HEK293 (cell line): ENCODE data around the gene LRRC8D.

Experiments used
- BCL6B ChIP-seq: fragments of 450-650 bp; formaldehyde crosslinking; IDR thresholded peaks from 2 replicates; pipeline ENCODE4 v1.5.1; 2017; ENCODE audit warnings: missing biosample characterization, missing genetic modification characterization
- GFI1B ChIP-seq: fragments of 450-650 bp; formaldehyde crosslinking; IDR thresholded peaks from 2 replicates; pipeline ENCODE4 v1.5.1; 2016; ENCODE audit warnings: missing biosample characterization, missing genetic modification characterization
- GLI2 ChIP-seq: fragments of 450-650 bp; formaldehyde crosslinking; IDR thresholded peaks from 2 replicates; pipeline ENCODE4; 2017; ENCODE audit warnings: missing biosample characterization, missing genetic modification characterization, low read depth, borderline replicate concordance
- GLIS1 ChIP-seq: fragments of 450-650 bp; formaldehyde crosslinking; IDR thresholded peaks from 2 replicates; pipeline ENCODE4 v1.5.1; 2016; ENCODE audit warnings: missing biosample characterization, missing genetic modification characterization
- KLF17 ChIP-seq: fragments of 450-650 bp; formaldehyde crosslinking; IDR thresholded peaks from 2 replicates; pipeline ENCODE4 v1.5.1; 2016; ENCODE audit warnings: missing biosample characterization, missing genetic modification characterization
- SCRT1 ChIP-seq: fragments of 450-650 bp; formaldehyde crosslinking; IDR thresholded peaks from 2 replicates; pipeline ENCODE4 v1.5.1; 2016; ENCODE audit warnings: missing biosample characterization, missing genetic modification characterization, borderline replicate concordance
- YY1 ChIP-seq: fragments of 450-650 bp; formaldehyde crosslinking; IDR thresholded peaks from 2 replicates; pipeline ENCODE4 v1.5.1; 2018; ENCODE audit warnings: missing biosample characterization, missing genetic modification characterization
- ZBTB10 ChIP-seq: fragments of 450-650 bp; formaldehyde crosslinking; IDR thresholded peaks from 2 replicates; pipeline ENCODE4 v1.5.1; 2016; ENCODE audit warnings: missing biosample characterization, missing genetic modification characterization
- ZBTB11 ChIP-seq: fragments of 450-650 bp; formaldehyde crosslinking; conservative IDR thresholded peaks from 2 replicates; pipeline ENCODE4 v1.5.1; 2016; ENCODE audit warnings: low read depth, missing biosample characterization, missing genetic modification characterization
- ZFHX2 ChIP-seq: fragments of 450-650 bp; formaldehyde crosslinking; conservative IDR thresholded peaks from 2 replicates; pipeline ENCODE4 v1.5.1; 2016; ENCODE audit warnings: missing biosample characterization, missing genetic modification characterization
- ZFP3 ChIP-seq: fragments of 450-650 bp; formaldehyde crosslinking; IDR thresholded peaks from 2 replicates; pipeline ENCODE4 v1.5.1; 2016; ENCODE audit warnings: low read depth, missing biosample characterization, missing genetic modification characterization
- ZNF121 ChIP-seq: fragments of 450-650 bp; formaldehyde crosslinking; IDR thresholded peaks from 2 replicates; pipeline ENCODE4 v1.5.1; 2016; ENCODE audit warnings: missing biosample characterization, missing genetic modification characterization
- ZNF140 ChIP-seq: fragments of 450-650 bp; formaldehyde crosslinking; IDR thresholded peaks from 2 replicates; pipeline ENCODE4 v1.5.1; 2016; ENCODE audit warnings: missing biosample characterization, missing genetic modification characterization
- ZNF169 ChIP-seq: fragments of 450-650 bp; formaldehyde crosslinking; IDR thresholded peaks from 2 replicates; pipeline ENCODE4 v1.5.1; 2016; ENCODE audit warnings: missing biosample characterization, missing genetic modification characterization
- ZNF202 ChIP-seq: fragments of 450-650 bp; formaldehyde crosslinking; IDR thresholded peaks from 2 replicates; pipeline ENCODE4 v1.5.1; 2016; ENCODE audit warnings: missing biosample characterization, missing genetic modification characterization, borderline replicate concordance
- ZNF248 ChIP-seq: fragments of 450-650 bp; formaldehyde crosslinking; IDR thresholded peaks from 2 replicates; pipeline ENCODE4 v1.5.1; 2017; ENCODE audit warnings: missing biosample characterization, missing genetic modification characterization
- ZNF292 ChIP-seq: fragments of 450-650 bp; formaldehyde crosslinking; IDR thresholded peaks from 2 replicates; pipeline ENCODE4 v1.5.1; 2016; ENCODE audit warnings: low read depth, missing biosample characterization, missing genetic modification characterization, borderline replicate concordance
- ZNF362 ChIP-seq: fragments of 450-650 bp; formaldehyde crosslinking; IDR thresholded peaks from 2 replicates; pipeline ENCODE4 v1.5.1; 2016; ENCODE audit warnings: missing biosample characterization, missing genetic modification characterization
- ZNF423 ChIP-seq: fragments of 450-650 bp; formaldehyde crosslinking; IDR thresholded peaks from 2 replicates; pipeline ENCODE4 v1.5.1; 2016; ENCODE audit warnings: missing biosample characterization, missing genetic modification characterization
- ZNF48 ChIP-seq: fragments of 450-650 bp; formaldehyde crosslinking; IDR thresholded peaks from 2 replicates; pipeline ENCODE4 v1.5.1; 2016; ENCODE audit warnings: missing biosample characterization, missing genetic modification characterization
- ZNF530 ChIP-seq: fragments of 450-650 bp; formaldehyde crosslinking; IDR thresholded peaks from 2 replicates; pipeline ENCODE4 v1.5.1; 2016; ENCODE audit warnings: low read depth, missing biosample characterization, missing genetic modification characterization
- ZNF548 ChIP-seq: fragments of 450-650 bp; formaldehyde crosslinking; IDR thresholded peaks from 2 replicates; pipeline ENCODE4 v1.5.1; 2016; ENCODE audit warnings: missing biosample characterization, missing genetic modification characterization
- ZNF600 ChIP-seq: fragments of 450-650 bp; formaldehyde crosslinking; IDR thresholded peaks from 2 replicates; pipeline ENCODE4 v1.5.1; 2016; ENCODE audit warnings: missing biosample characterization, missing genetic modification characterization
- ZNF621 ChIP-seq: fragments of 450-650 bp; formaldehyde crosslinking; IDR thresholded peaks from 2 replicates; pipeline ENCODE4 v1.5.1; 2017; ENCODE audit warnings: missing biosample characterization, missing genetic modification characterization
- ZNF707 ChIP-seq: fragments of 450-650 bp; formaldehyde crosslinking; IDR thresholded peaks from 2 replicates; pipeline ENCODE4 v1.5.1; 2016; ENCODE audit warnings: missing biosample characterization, missing genetic modification characterization

LRRC8D gene

GRCh38 chr1:89896105-89896942 is 75.5 kb downstream of the LRRC8D start (continued):
- TF ChIP-seq BCL6B (tag by site-specific recombination) (no peak), ZBTB11 (no peak), ZFHX2 (tag by site-specific recombination) (peak; percentile 94), YY1 (tag by site-specific recombination) (no peak), ZNF202 (no peak), ZNF292 (tag by site-specific recombination) (no peak), ZNF548 (tag by site-specific recombination) (no peak), ZNF621 (tag by site-specific recombination) (no peak), ZNF707 (tag by site-specific recombination) (no peak), ZNF169 (tag by site-specific recombination) (no peak), ZNF423 (tag by site-specific recombination) (no peak), GLIS1 (tag by site-specific recombination) (no peak), ZNF121 (tag by site-specific recombination) (no peak), ZFP3 (no peak), KLF17 (tag by site-specific recombination) (peak; percentile 90), ZNF600 (tag by site-specific recombination) (peak; percentile 80; the same call in 1 of the 2 replicates), ZNF140 (tag by site-specific recombination) (no peak), ZBTB10 (no peak), ZNF530 (tag by site-specific recombination) (no peak), ZNF362 (no peak), GFI1B (tag by site-specific recombination) (no peak), ZNF248 (no peak), GLI2 (tag by site-specific recombination) (no peak), ZNF48 (no peak), SCRT1 (tag by site-specific recombination) (no peak)
